H9 (cell line): ENCODE measurements around the gene KCNH5. TPM values are rescaled to one million over a fixed set of nuclear protein-coding genes. Genes with fewer than 3 reads are reported as not detected.

Source experiments
- DNase-seq: peaks from one replicate; pipeline ENCODE4 v3.0.0-alpha.2; 2017
- H2AFZ ChIP-seq: one replicate; pipeline ENCODE4 v1.6.1; 2013; ENCODE audit warnings: mild to moderate bottlenecking, low read length, control low read depth, moderate library complexity
- H2AK5ac ChIP-seq: 2 replicates; pipeline ENCODE4 v1.6.1; 2013; ENCODE audit warnings: low read length, control low read depth, mixed read lengths; ENCODE audit not compliant: insufficient read length
- H2BK120ac ChIP-seq: one replicate; pipeline ENCODE4 v1.6.1; 2013; ENCODE audit warnings: low read depth, mild to moderate bottlenecking, low read length, control low read depth, inconsistent platforms; ENCODE audit not compliant: poor library complexity, severe bottlenecking
- H2BK12ac ChIP-seq: 2 replicates; pipeline ENCODE4 v1.6.1; 2013; ENCODE audit warnings: low read length, control low read depth, mixed read lengths, low read depth; ENCODE audit not compliant: insufficient read length
- H2BK15ac ChIP-seq: 2 replicates; pipeline ENCODE4 v1.6.1; 2013; ENCODE audit warnings: low read depth, low read length, control low read depth
- H2BK20ac ChIP-seq: one replicate; pipeline ENCODE4 v1.6.1; 2013; ENCODE audit warnings: low read depth, mild to moderate bottlenecking, low read length, control low read depth, inconsistent platforms; ENCODE audit not compliant: poor library complexity, severe bottlenecking
- H2BK5ac ChIP-seq: 2 replicates; pipeline ENCODE4 v1.6.1; 2013; ENCODE audit warnings: low read length, control low read depth, mixed read lengths; ENCODE audit not compliant: insufficient read length
- H3K14ac ChIP-seq: 2 replicates; pipeline ENCODE4 v1.6.1; 2013; ENCODE audit warnings: low read length, control low read depth; ENCODE audit not compliant: insufficient read depth
- H3K18ac ChIP-seq: 2 replicates; pipeline ENCODE4 v1.6.1; 2013; ENCODE audit warnings: low read depth, mild to moderate bottlenecking, mixed read lengths, low read length, control low read depth; ENCODE audit not compliant: insufficient read length
- H3K23ac ChIP-seq: 2 replicates; pipeline ENCODE4 v1.6.1; 2013; ENCODE audit warnings: low read length, control low read depth, mixed read lengths, low read depth; ENCODE audit not compliant: insufficient read length
- H3K23me2 ChIP-seq: 2 replicates; pipeline ENCODE4 v1.6.1; 2013; ENCODE audit warnings: low read depth, mild to moderate bottlenecking, mixed read lengths, low read length, control low read depth; ENCODE audit not compliant: insufficient read length, poor library complexity, severe bottlenecking
- H3K27ac ChIP-seq: 2 replicates; pipeline ENCODE4 v1.5.1; 2013; ENCODE audit warnings: low read length, control low read depth, mixed read lengths, low read depth; ENCODE audit not compliant: insufficient read length
- H3K27me3 ChIP-seq: 2 replicates; pipeline ENCODE4 v1.6.1; 2013; ENCODE audit warnings: low read length, control low read depth, inconsistent platforms; ENCODE audit not compliant: insufficient read depth
- H3K4ac ChIP-seq: 2 replicates; pipeline ENCODE4 v1.6.1; 2013; ENCODE audit warnings: low read depth, mild to moderate bottlenecking, control low read depth, inconsistent platforms, low read length, moderate library complexity
- H3K4me1 ChIP-seq: 2 replicates; pipeline ENCODE4 v1.6.1; 2013; ENCODE audit warnings: low read length, control low read depth, inconsistent platforms; ENCODE audit not compliant: insufficient read depth
- H3K4me2 ChIP-seq: 2 replicates; pipeline ENCODE4 v1.6.1; 2013; ENCODE audit warnings: low read length, control low read depth, mixed read lengths; ENCODE audit not compliant: insufficient read length, insufficient read depth
- H3K56ac ChIP-seq: 2 replicates; pipeline ENCODE4 v1.6.1; 2013; ENCODE audit warnings: low read depth, mild to moderate bottlenecking, mixed read lengths, low read length, control low read depth; ENCODE audit not compliant: insufficient read length
- H3K79me1 ChIP-seq: 2 replicates; pipeline ENCODE4 v1.6.1; 2013; ENCODE audit warnings: low read depth, mild to moderate bottlenecking, moderate library complexity, low read length, control low read depth, inconsistent platforms; ENCODE audit not compliant: insufficient read depth, poor library complexity, severe bottlenecking
- H3K79me2 ChIP-seq: 2 replicates; pipeline ENCODE4 v1.6.1; 2013; ENCODE audit warnings: low read length, control low read depth, inconsistent platforms; ENCODE audit not compliant: insufficient read depth
- H3K9ac ChIP-seq: 2 replicates; pipeline ENCODE4 v1.6.1; 2013; ENCODE audit warnings: low read length, control low read depth, mixed read lengths; ENCODE audit not compliant: insufficient read length; ENCODE audit errors: extremely low read depth
- H3K9me3 ChIP-seq: one replicate; pipeline ENCODE4 v1.6.1; 2013; ENCODE audit warnings: low read depth, low read length, inconsistent platforms; ENCODE audit not compliant: control insufficient read depth
- H3T11ph ChIP-seq: one replicate; pipeline ENCODE4 v1.6.1; 2013; ENCODE audit warnings: mild to moderate bottlenecking, low read length, control low read depth, inconsistent platforms
- H4K20me1 ChIP-seq: one replicate; pipeline ENCODE4 v1.6.1; 2013; ENCODE audit not compliant: control insufficient read depth, insufficient read length, insufficient read depth
- H4K5ac ChIP-seq: 2 replicates; pipeline ENCODE4 v1.6.1; 2013; ENCODE audit warnings: low read depth, mild to moderate bottlenecking, mixed read lengths, low read length, control low read depth; ENCODE audit not compliant: insufficient read length
- H4K8ac ChIP-seq: replicated peaks from 2 replicates; pipeline ENCODE4 v1.6.1; 2013; ENCODE audit warnings: low read length, control low read depth, mixed read lengths, low read depth; ENCODE audit not compliant: insufficient read length
- H4K91ac ChIP-seq: 2 replicates; pipeline ENCODE4 v1.6.1; 2013; ENCODE audit warnings: low read depth, mild to moderate bottlenecking, moderate library complexity, mixed read lengths, low read length, control low read depth; ENCODE audit not compliant: insufficient read length
- H3K27ac Mint-ChIP-seq, 3 experiments: 2 replicates in 2 of 3; 3 replicates in 1 of 3; pipeline ENCODE4 v1.8.0; 2020 to 2021; ENCODE audit warnings: mixed read lengths in 3 of 3, mild to moderate bottlenecking in 1 of 3, moderate library complexity in 1 of 3
- H3K27me3 Mint-ChIP-seq: 2 replicates; pipeline ENCODE4 v1.8.0; 2021; ENCODE audit warnings: low read depth, mild to moderate bottlenecking, moderate library complexity, mixed read lengths
- H3K36me3 Mint-ChIP-seq, 3 experiments: 2 replicates in 2 of 3; 3 replicates in 1 of 3; pipeline ENCODE4 v1.8.0; 2020 to 2021; ENCODE audit warnings: low read depth in 3 of 3, mixed read lengths in 3 of 3; ENCODE audit not compliant: insufficient read depth in 1 of 3
- H3K4me1 Mint-ChIP-seq, 2 experiments: 2 replicates each; pipeline ENCODE4 v1.8.0; 2020; ENCODE audit warnings: mixed read lengths in 2 of 2
- H3K4me3 Mint-ChIP-seq, 2 experiments: 2 replicates in 1 of 2; 3 replicates in 1 of 2; pipeline ENCODE4 v1.8.0; 2020 to 2021; ENCODE audit warnings: mild to moderate bottlenecking in 2 of 2, mixed read lengths in 2 of 2, moderate library complexity in 1 of 2
- H3K9me3 Mint-ChIP-seq, 2 experiments: 2 replicates in 1 of 2; 3 replicates in 1 of 2; pipeline ENCODE4 v1.8.0; 2020; ENCODE audit warnings: mild to moderate bottlenecking in 2 of 2, mixed read lengths in 2 of 2, moderate library complexity in 1 of 2
- WGBS: extraction: QIAGEN DNeasy Blood & Tissue Kit; methylation state at CpG from one replicate; pipeline ENCODE4 v1.1.7; 2013; ENCODE audit warnings: missing lambda C conversion rate, low lambda C conversion rate, mixed read lengths; ENCODE audit not compliant: insufficient read length; ENCODE audit errors: extremely low coverage; 5-methylcytosine and 5-hydroxymethylcytosine counted together
- total RNA-seq: library from RNA; stranded (reverse); gene quantifications from 2 replicates; pipeline ENCODE4 v1.2.1, GENCODE V29; 2021
- TF ChIP-seq, protein P1 (sequence below): fragments of 200-600 bp; sonication (generic); conservative IDR thresholded peaks from 3 replicates; pipeline ENCODE4 v1.8.0; 2021; ENCODE audit warnings: antibody characterized with exemption, mild to moderate bottlenecking

Gene KCNH5
- total RNA-seq, 1 experiment from 2014 or later: 0.42 TPM

DNA sequence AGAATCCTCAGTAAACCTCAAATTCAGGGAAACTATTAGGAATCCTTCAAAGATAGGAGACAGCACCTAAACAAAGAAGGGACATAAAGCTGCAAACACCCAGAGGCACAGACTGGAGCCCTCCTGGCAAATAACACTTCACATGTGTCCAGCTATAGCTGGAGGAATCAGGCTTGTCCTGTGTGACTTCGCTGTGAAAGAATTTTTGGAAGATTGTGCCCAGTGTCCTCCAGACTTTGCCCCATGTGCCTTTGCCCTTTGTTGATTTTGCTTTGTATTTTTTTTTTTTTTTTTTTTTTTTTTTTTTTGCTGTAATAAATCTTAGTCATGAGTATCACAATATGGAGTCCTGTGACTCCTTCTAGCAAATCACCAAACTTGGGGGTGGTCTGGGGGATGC lies 136.8 kb downstream of the KCNH5 start:
- TF ChIP-seq, protein P1, sequence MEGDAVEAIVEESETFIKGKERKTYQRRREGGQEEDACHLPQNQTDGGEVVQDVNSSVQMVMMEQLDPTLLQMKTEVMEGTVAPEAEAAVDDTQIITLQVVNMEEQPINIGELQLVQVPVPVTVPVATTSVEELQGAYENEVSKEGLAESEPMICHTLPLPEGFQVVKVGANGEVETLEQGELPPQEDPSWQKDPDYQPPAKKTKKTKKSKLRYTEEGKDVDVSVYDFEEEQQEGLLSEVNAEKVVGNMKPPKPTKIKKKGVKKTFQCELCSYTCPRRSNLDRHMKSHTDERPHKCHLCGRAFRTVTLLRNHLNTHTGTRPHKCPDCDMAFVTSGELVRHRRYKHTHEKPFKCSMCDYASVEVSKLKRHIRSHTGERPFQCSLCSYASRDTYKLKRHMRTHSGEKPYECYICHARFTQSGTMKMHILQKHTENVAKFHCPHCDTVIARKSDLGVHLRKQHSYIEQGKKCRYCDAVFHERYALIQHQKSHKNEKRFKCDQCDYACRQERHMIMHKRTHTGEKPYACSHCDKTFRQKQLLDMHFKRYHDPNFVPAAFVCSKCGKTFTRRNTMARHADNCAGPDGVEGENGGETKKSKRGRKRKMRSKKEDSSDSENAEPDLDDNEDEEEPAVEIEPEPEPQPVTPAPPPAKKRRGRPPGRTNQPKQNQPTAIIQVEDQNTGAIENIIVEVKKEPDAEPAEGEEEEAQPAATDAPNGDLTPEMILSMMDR: no peak
- Histone ChIP-seq H4K20me1 (no peaks in the 10 kb centered on the region), H4K5ac (no peak overlapping the region), H3K4me1 (no peaks in the 10 kb centered on the region), H3K4me2 (no peak overlapping the region), H2BK20ac (no peak overlapping the region), H3K18ac (no peak overlapping the region), H2BK5ac (no peak overlapping the region), H3K4ac (no peak overlapping the region), H3T11ph (no peak overlapping the region), H2AK5ac (no peak overlapping the region), H3K79me1 (no peaks in the 10 kb centered on the region), H3K23ac (no peak overlapping the region), H3K14ac (no peak overlapping the region), H3K27ac (no peak overlapping the region), H2BK15ac (no peak overlapping the region), H4K91ac (no peak overlapping the region), H4K8ac (no peak overlapping the region), H2AFZ (no peak overlapping the region), H3K56ac (no peak overlapping the region), H3K79me2 (no peaks in the 10 kb centered on the region), H3K27me3 (no peaks in the 10 kb centered on the region), H3K23me2 (no peaks in the 10 kb centered on the region), H2BK120ac (no peak overlapping the region), H3K9me3 (no peaks in the 10 kb centered on the region), H3K9ac (no peak overlapping the region), H2BK12ac (no peak overlapping the region)
- no peaks in the 10 kb centered on the region; a peak in 1 of 5 replicates for H3K9me3 Mint-ChIP-seq
- H3K36me3 Mint-ChIP-seq: no peaks in the 10 kb centered on the region
- H3K4me3 Mint-ChIP-seq: no peak overlapping the region
- no peaks in the 10 kb centered on the region for H3K27me3 Mint-ChIP-seq
- DNase-seq: no peak
- peak overlapping the region in 1 of 3 experiments; percentile 3; a peak in 1 of 7 replicates for H3K27ac Mint-ChIP-seq
- WGBS: no CpG with 5 or more reads among the region's 1 CpG
- peaks cover 0 to 6% of the 10 kb centered on the region in 2 experiments; a peak in 2 of 4 replicates for H3K4me1 Mint-ChIP-seq
